ENCODE data around the gene HECTD4.
"Not testable (repeated sequence)": the region's sequence is repeated elsewhere in the genome, so short reads cannot be mapped to it uniquely, and the experiment has no call there.

Gene HECTD4

GRCh38 chr12:112354399-112354798 is 27.8 kb downstream of the HECTD4 start:
- DNase-seq (ENCODE audit: low read depth), result no peak
- TF ChIP-seq CTCF (conservative IDR thresholded peaks at IDR 0.05; ENCODE audit: low read depth, low read length), result no peak
- no peak overlapping the region for H3K4me3 ChIP-seq (ENCODE audit: low read depth, low read length)

- no peak for TF ChIP-seq CTCF (conservative IDR thresholded peaks at IDR 0.05; ENCODE audit: low read depth, low read length)
- no peak for DNase-seq (ENCODE audit: low read depth)
Measured at GRCh38 chr12:112353393-112353792, 28.8 kb downstream of the HECTD4 start.

GRCh38 chr12:112352921-112353320 is 29.3 kb downstream of the HECTD4 start:
- no peak overlapping the region for H3K4me3 ChIP-seq (ENCODE audit: low read depth, low read length)
- TF ChIP-seq CTCF (conservative IDR thresholded peaks at IDR 0.05; ENCODE audit: low read depth, low read length), result no peak
- DNase-seq (ENCODE audit: low read depth), result no peak

More at GRCh38 chr12:112353393-112353792, 28.8 kb downstream of the HECTD4 start:
- no peak overlapping the region for H3K4me3 ChIP-seq (ENCODE audit: low read depth, low read length)

GRCh38 chr12:112350593-112351592 is 31.3 kb downstream of the HECTD4 start:
- no peak for TF ChIP-seq CTCF (conservative IDR thresholded peaks at IDR 0.05; ENCODE audit: low read depth, low read length)
- H3K4me3 ChIP-seq (ENCODE audit: low read depth, low read length), result no peak overlapping the region

GRCh38 chr12:112349431-112349830 is 32.8 kb downstream of the HECTD4 start:
- no peak overlapping the region for H3K4me3 ChIP-seq (ENCODE audit: low read depth, low read length)
- DNase-seq (ENCODE audit: low read depth), result peak; percentile 83
- TF ChIP-seq CTCF (conservative IDR thresholded peaks at IDR 0.05; ENCODE audit: low read depth, low read length), result no peak

More at GRCh38 chr12:112350593-112351592, 31.3 kb downstream of the HECTD4 start:
- DNase-seq (ENCODE audit: low read depth), result no peak

GRCh38 chr12:112348926-112349325 is 33.3 kb downstream of the HECTD4 start:
- not testable (repeated sequence) for DNase-seq (ENCODE audit: low read depth); H3K4me3 ChIP-seq (ENCODE audit: low read depth, low read length)

- TF ChIP-seq CTCF (conservative IDR thresholded peaks at IDR 0.05; ENCODE audit: low read depth, low read length), result no peak
- DNase-seq (ENCODE audit: low read depth), result peak; percentile 96
- H3K4me3 ChIP-seq (ENCODE audit: low read depth, low read length), result no peak overlapping the region
Measured at GRCh38 chr12:112347581-112347982, 34.6 kb downstream of the HECTD4 start.
